22Rv1 (cell line): ENCODE measurements around the gene STRA8.

Experiments used
- CTCF ChIP-seq: fragments of 450-650 bp; IDR thresholded peaks from 2 replicates; pipeline ENCODE4 v1.5.1; 2017; ENCODE audit warnings: mild to moderate bottlenecking
- ZFX ChIP-seq: fragments of 450-650 bp; IDR thresholded peaks from 2 replicates; pipeline ENCODE4 v1.6.1; 2017; ENCODE audit warnings: antibody characterized with exemption, borderline replicate concordance

- TF ChIP-seq CTCF, result no peak
- no peak for TF ChIP-seq ZFX
Observed at GRCh38 chr7:135300913-135301765, 67.5 kb downstream of the STRA8 start.
